GM12878 (cell line): ENCODE measurements around the gene GALNT9. TPM values are rescaled to one million over a fixed set of nuclear protein-coding genes. Genes with fewer than 3 reads are reported as not detected.

Experiments
- ATAC-seq: fragments of 200-7000 bp; cut with Tn5 transposase; 3 replicates; pipeline ENCODE4 v1.9.1; 2020; ENCODE audit warnings: mild to moderate bottlenecking, moderate library complexity
- BruUV-seq: library from RNA; stranded (reverse); fragments of 400-500 nt; replicated peaks from 2 replicates; lab custom pipeline; 2021; lab: Mats Ljungman, UMichigan
- CTCF ChIA-PET: fragments of 300-600 bp; sonication (Branson Sonifier 250); formaldehyde crosslinking; extraction: SDS; loops from one replicate; lab custom pipeline; 2021; ENCODE audit warnings: inconsistent platforms; lab: Yijun Ruan, JAX
- POLR2A ChIA-PET: fragments of 350-600 bp; formaldehyde crosslinking; extraction: SDS; loops from one replicate; lab custom pipeline; 2021; ENCODE audit warnings: inconsistent platforms; lab: Charles Lee
- RAD21 ChIA-PET: fragments of 300-600 bp; sonication (Branson Sonifier 250); formaldehyde crosslinking; loops from one replicate; lab custom pipeline; 2023; ENCODE audit warnings: antibody characterized with exemption; ENCODE audit not compliant: unreplicated experiment; lab: Charles Lee
- SMC1A ChIA-PET: fragments of 300-600 bp; sonication (Branson Sonifier 250); formaldehyde crosslinking; loops from one replicate; lab custom pipeline; 2023; ENCODE audit not compliant: unreplicated experiment, uncharacterized antibody; lab: Charles Lee
- DNase-seq: peaks from one replicate; pipeline ENCODE4 v3.0.0-alpha.2; 2011; ENCODE audit warnings: low read depth, low spot score
- FAIRE-seq: peaks from 3 replicates; lab custom pipeline; 2011; peaks lifted over from hg19 to GRCh38; lab: Jason Lieb, UNC
- H2AFZ ChIP-seq: 2 replicates; pipeline ENCODE4 v1.6.0; 2011; ENCODE audit warnings: low read depth, low read length, control low read depth; ENCODE audit not compliant: control insufficient read depth
- H3K27ac ChIP-seq: 2 replicates; pipeline ENCODE4 v1.5.1; 2011; ENCODE audit warnings: control low read depth; ENCODE audit not compliant: control insufficient read depth, insufficient read depth
- H3K27me3 ChIP-seq, 2 experiments: replicated peaks in 1 of 2; 2 replicates each; pipeline versions ENCODE4 v1.6.0 to v1.6.1; 2011; ENCODE audit warnings: low read length in 1 of 2; ENCODE audit not compliant: control insufficient read depth in 2 of 2, insufficient read depth in 2 of 2
- H3K36me3 ChIP-seq, 2 experiments: 2 replicates each; pipeline ENCODE4 v1.5.1; 2011; ENCODE audit warnings: low read length in 1 of 2; ENCODE audit not compliant: control insufficient read depth in 2 of 2, insufficient read depth in 2 of 2
- H3K4me1 ChIP-seq: 2 replicates; pipeline ENCODE4 v1.6.1; 2011; ENCODE audit warnings: mild to moderate bottlenecking, low read length, moderate library complexity, mixed read lengths; ENCODE audit not compliant: control insufficient read depth, insufficient read depth
- H3K4me2 ChIP-seq: 2 replicates; pipeline ENCODE4 v1.6.0; 2011; ENCODE audit warnings: control low read depth; ENCODE audit not compliant: control insufficient read depth, insufficient read depth
- H3K4me3 ChIP-seq: fragments of 200-600 bp; sonication (generic); 2 replicates; pipeline ENCODE4 v1.5.1; 2016
- H3K79me2 ChIP-seq: 2 replicates; pipeline ENCODE4 v1.6.0; 2011; ENCODE audit warnings: low read length; ENCODE audit not compliant: control insufficient read depth, insufficient read depth
- H3K9ac ChIP-seq: 2 replicates; pipeline ENCODE4 v1.8.0; 2011; ENCODE audit warnings: low read length, control low read depth, mixed read lengths; ENCODE audit not compliant: control insufficient read depth, insufficient read depth
- H3K9me3 ChIP-seq: replicated peaks from 3 replicates; pipeline ENCODE4 v1.5.1; 2011; ENCODE audit warnings: mild to moderate bottlenecking, low read length; ENCODE audit not compliant: control insufficient read depth, insufficient read depth
- H4K20me1 ChIP-seq: 2 replicates; pipeline ENCODE4 v1.6.0; 2011; ENCODE audit not compliant: control insufficient read depth, insufficient read depth
- BMI1 ChIP-seq: fragments of 450-650 bp; IDR thresholded peaks from 2 replicates; pipeline ENCODE4 v1.6.1; 2016; ENCODE audit warnings: mild to moderate bottlenecking, moderate library complexity, borderline replicate concordance
- E2F8 ChIP-seq: fragments of 450-650 bp; IDR thresholded peaks from 2 replicates; pipeline ENCODE4 v1.6.1; 2018; ENCODE audit warnings: mild to moderate bottlenecking, low read depth, moderate library complexity; ENCODE audit not compliant: partially characterized antibody
- EP300 ChIP-seq, 2 experiments: fragments of 150-350 bp in 1 of 2; IDR thresholded peaks; 2 replicates each; pipeline ENCODE4 v1.6.1; 2011 to 2012; ENCODE audit warnings: low read depth in 2 of 2, low read length in 2 of 2, borderline replicate concordance in 1 of 2, improper control_type of control experiment in 1 of 2, inconsistent platforms in 1 of 2; ENCODE audit not compliant: control insufficient read depth in 1 of 2
- IKZF2 ChIP-seq, 2 experiments: fragments of 450-650 bp; IDR thresholded peaks; 2 replicates each; pipeline ENCODE4 v1.6.1; 2017; ENCODE audit warnings: mild to moderate bottlenecking in 2 of 2, moderate library complexity in 2 of 2
- NFIC ChIP-seq: IDR thresholded peaks from 2 replicates; pipeline ENCODE4 v1.6.1; 2012; ENCODE audit warnings: low read depth, mild to moderate bottlenecking, inconsistent platforms, low read length, moderate library complexity
- POLR2AphosphoS5 ChIP-seq: IDR thresholded peaks from 2 replicates; pipeline ENCODE4 v1.6.1; 2011; ENCODE audit warnings: mild to moderate bottlenecking, low read length, inconsistent platforms
- RAD51 ChIP-seq: fragments of 450-650 bp; IDR thresholded peaks from 2 replicates; pipeline ENCODE4 v1.6.1; 2016; ENCODE audit warnings: moderate library complexity, mild to moderate bottlenecking, inconsistent platforms
- SIN3A ChIP-seq: IDR thresholded peaks from 2 replicates; pipeline ENCODE4 v1.6.1; 2012; ENCODE audit warnings: low read depth, low read length, improper control_type of control experiment
- SMC3 ChIP-seq: IDR thresholded peaks from 2 replicates; pipeline ENCODE4 v1.6.1; 2011; ENCODE audit warnings: low read length, improper control_type of control experiment, borderline replicate concordance
- SUZ12 ChIP-seq: fragments of 200-600 bp; sonication (generic); IDR thresholded peaks from one replicate; pipeline ENCODE4 v1.6.1; 2018; ENCODE audit warnings: antibody characterized with exemption, mild to moderate bottlenecking; ENCODE audit not compliant: unreplicated experiment
- TAF1 ChIP-seq: IDR thresholded peaks from 2 replicates; pipeline ENCODE4 v1.6.1; 2011; ENCODE audit warnings: mild to moderate bottlenecking, low read depth, low read length, borderline replicate concordance
- TCF3 ChIP-seq: IDR thresholded peaks from 2 replicates; pipeline ENCODE4 v1.6.1; 2012; ENCODE audit warnings: low read depth, mild to moderate bottlenecking, low read length, borderline replicate concordance; ENCODE audit not compliant: insufficient read depth
- ZZZ3 ChIP-seq: IDR thresholded peaks from 2 replicates; pipeline ENCODE4 v1.6.1; 2011; ENCODE audit warnings: low read depth; ENCODE audit not compliant: control insufficient read depth, insufficient read length
- WGBS: methylation state at CpG from one replicate; pipeline ENCODE4 v1.1.6; 2016; ENCODE audit warnings: low lambda C conversion rate; ENCODE audit not compliant: insufficient replicate concordance, insufficient coverage; ENCODE audit errors: missing lambda C conversion rate; 5-methylcytosine and 5-hydroxymethylcytosine counted together
- in situ Hi-C: fragments of 300-500 bp; cut with MboI; formaldehyde crosslinking; loops from 9 replicates; pipeline ENCODE4 v1.14.3; 2018; ENCODE audit warnings: mixed read lengths
- intact Hi-C: fragments of 100-400 bp; cut with micrococcal nuclease; formaldehyde crosslinking; loops from one replicate; pipeline ENCODE4 v1.14.2; 2022; ENCODE audit not compliant: unreplicated experiment
- polyA plus RNA-seq, 11 experiments: library from polyadenylated mRNA; depleted of rRNA in 4 of 11; unstranded in 6 of 11; stranded (reverse) in 5 of 11; fragments of >200 nt; fragmentation: Nextera tagmentation in 4 of 11; fragmentation: Illumina TruSeq in 1 of 11; extraction: Ambion mirVana in 4 of 11; extraction: Trizol in 1 of 11; gene quantifications; 1 replicate in 1 of 11; 2 replicates in 10 of 11; pipeline versions ENCODE4 v1.2.1 to v1.2.3, GENCODE V29; 2011 to 2016; ENCODE audit warnings: inconsistent platforms in 2 of 11, missing spikeins in 2 of 11, low read depth in 1 of 11
- total RNA-seq, 4 experiments: library from RNA; depleted of rRNA in 3 of 4; stranded (reverse); fragments of >200 nt in 3 of 4; fragmentation: Illumina TruSeq in 1 of 4; extraction: Trizol in 1 of 4; gene quantifications; 2 replicates each; pipeline versions ENCODE4 v1.2.1 to v1.2.3, GENCODE V29; 2013 to 2021
- TF ChIP-seq, protein P1 (sequence below): IDR thresholded peaks from 2 replicates; pipeline ENCODE4 v1.6.1; 2011; ENCODE audit warnings: low read depth, low read length, improper control_type of control experiment, borderline replicate concordance

GALNT9 gene
- total and polyA plus RNA-seq, 10 of the 15 experiments (the other 5 are each of a cell fraction or from before 2014, with no cell fraction given), result 0.04 TPM; not detected in 9

GRCh38 chr12:132218527-132218875 lies 110.9 kb downstream of the GALNT9 start:
- Histone ChIP-seq H3K27me3 (no peaks in the 10 kb centered on the region), H3K9ac (no peak overlapping the region)
- TF ChIP-seq POLR2AphosphoS5 (no peak), BMI1 (no peak), ZZZ3 (no peak), NFIC (no peak), E2F8 (no peak), RAD51 (no peak), TCF3 (no peak), SIN3A (no peak), SMC3 (no peak), SUZ12 (no peak), TAF1 (no peak), IKZF2 (IDR thresholded peaks at IDR 0.05) (no peak), EP300 (IDR thresholded peaks at IDR 0.05; ENCODE audit: borderline replicate concordance in 1 of 2, control insufficient read depth in 1 of 2, low read depth in 2 of 2, low read length in 2 of 2) (no peak)
- TF ChIP-seq, protein P1, sequence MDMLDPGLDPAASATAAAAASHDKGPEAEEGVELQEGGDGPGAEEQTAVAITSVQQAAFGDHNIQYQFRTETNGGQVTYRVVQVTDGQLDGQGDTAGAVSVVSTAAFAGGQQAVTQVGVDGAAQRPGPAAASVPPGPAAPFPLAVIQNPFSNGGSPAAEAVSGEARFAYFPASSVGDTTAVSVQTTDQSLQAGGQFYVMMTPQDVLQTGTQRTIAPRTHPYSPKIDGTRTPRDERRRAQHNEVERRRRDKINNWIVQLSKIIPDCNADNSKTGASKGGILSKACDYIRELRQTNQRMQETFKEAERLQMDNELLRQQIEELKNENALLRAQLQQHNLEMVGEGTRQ, result no peak
- TF ChIP-seq, all 136 proteins: peak for 0
- CTCF ChIA-PET, result no interaction called here
- 54% methylated on average over 14 of the region's 14 CpGs for WGBS
- Histone ChIP-seq H3K9me3 (peaks cover under 1% of the 10 kb centered on the region; the same call in 1 of the 3 replicates), H4K20me1 (no peaks in the 10 kb centered on the region), H3K4me3 (no peak overlapping the region), H3K4me1 (no peaks in the 10 kb centered on the region), H3K27ac (no peak overlapping the region), H3K79me2 (no peaks in the 10 kb centered on the region), H2AFZ (no peak overlapping the region), H3K4me2 (no peak overlapping the region), H3K36me3 (no peaks in the 10 kb centered on the region)
- POLR2A ChIA-PET, result no interaction called here
- no peak for FAIRE-seq
- no peak for DNase-seq
- RAD21 ChIA-PET, result interaction anchor here (1.1 kb wide), 1 partner anchor 55 kb away, joined by 3 read pairs; no protein-coding TSS in a partner anchor
- SMC1A ChIA-PET, result no interaction called here
- ATAC-seq, result no peak
- BruUV-seq, result no TSS peak
- intact Hi-C loops, result loop anchor here (2.0 kb wide), 1 partner anchor 64 kb away; no protein-coding TSS in a partner anchor
- in situ Hi-C loops, result no loop called here
